Gastrocnemius medialis (tissue), 4 donors: ENCODE data around the gene PYGO2. TPM values are rescaled to one million over a fixed set of nuclear protein-coding genes. Genes with fewer than 3 reads are reported as not detected.
A peak's percentile ranks its signal among the peaks of the same experiment; 100 is the strongest.

ENCODE experiments used
- ATAC-seq, 2 donors: fragments of 150-250 bp; one replicate each; pipeline ENCODE4 v1.9.1; 2016
- DNase-seq, 2 donors: peaks; one replicate each; pipeline ENCODE4 v3.0.0-alpha.2; 2019
- H3K27ac ChIP-seq, 4 donors: fragments of 200-600 bp; sonication (generic); 1 replicate in 1 of 4; 2 replicates in 3 of 4; pipeline ENCODE4 v1.5.1; 2016 to 2018; ENCODE audit warnings: mild to moderate bottlenecking in 2 of 4, moderate library complexity in 1 of 4
- H3K27me3 ChIP-seq, 3 donors: fragments of 200-600 bp; sonication (generic) in 2 of 3; 1 replicate in 1 of 3; 2 replicates in 2 of 3; pipeline versions ENCODE4 v1.5.1 to v1.6.0; 2016 to 2019; ENCODE audit warnings: mild to moderate bottlenecking in 1 of 3, moderate library complexity in 1 of 3
- H3K36me3 ChIP-seq, 2 donors: fragments of 200-600 bp; sonication (generic) in 1 of 2; one replicate each; pipeline ENCODE4 v1.5.1; 2017 to 2018
- H3K4me1 ChIP-seq, 2 donors: fragments of 200-600 bp; sonication (generic) in 1 of 2; one replicate each; pipeline ENCODE4 v1.5.1; 2016 to 2017; ENCODE audit warnings: mild to moderate bottlenecking in 2 of 2
- H3K4me3 ChIP-seq, 4 donors: fragments of 200-600 bp; sonication (generic) in 3 of 4; 1 replicate in 1 of 4; 2 replicates in 3 of 4; pipeline ENCODE4 v1.5.1; 2016 to 2019; ENCODE audit warnings: mild to moderate bottlenecking in 2 of 4
- H3K9me3 ChIP-seq, 3 donors: fragments of 200-600 bp; sonication (generic) in 2 of 3; 1 replicate in 1 of 3; 2 replicates in 2 of 3; pipeline ENCODE4 v1.5.1; 2016 to 2019
- POLR2A ChIP-seq, 2 donors: fragments of 450-650 bp; IDR thresholded peaks; one replicate each; pipeline ENCODE4 v1.6.1; 2017; ENCODE audit warnings: antibody characterized with exemption in 2 of 2, mild to moderate bottlenecking in 2 of 2, moderate library complexity in 2 of 2
- in situ Hi-C, 4 donors: fragments of 200-750 bp; cut with MboI; loops; one replicate each; pipeline versions ENCODE4 v1.15.0 to v1.8.0; 2017; ENCODE audit warnings: low sequenced_read_pairs in 4 of 4
- intact Hi-C: fragments of 100-400 bp; cut with DNase I; formaldehyde crosslinking; loops from one replicate; pipeline ENCODE4 v1.15.1; 2023; ENCODE audit warnings: low total_unique reads
- total RNA-seq, 4 donors: library from RNA; depleted of rRNA; stranded (reverse); fragments of >200 nt; gene quantifications; one replicate each; pipeline versions ENCODE4 v1.1.0 to v1.2.3, GENCODE V29; 2016
- TF ChIP-seq, protein P1 (sequence below), 5 experiments: fragments of 450-650 bp in 3 of 5; fragments of 200-600 bp in 2 of 5; sonication (generic) in 2 of 5; IDR thresholded peaks in 4 of 5; conservative IDR thresholded peaks in 1 of 5; 1 replicate in 4 of 5; 2 replicates in 1 of 5; pipeline ENCODE4 v1.5.1; 2016 to 2019; ENCODE audit warnings: antibody characterized with exemption in 5 of 5, mild to moderate bottlenecking in 3 of 5, moderate library complexity in 3 of 5

The PYGO2 gene
- total RNA-seq, 4 donors from 2014 or later = 12.6 to 22.7 (median 17.8) TPM

DNA sequence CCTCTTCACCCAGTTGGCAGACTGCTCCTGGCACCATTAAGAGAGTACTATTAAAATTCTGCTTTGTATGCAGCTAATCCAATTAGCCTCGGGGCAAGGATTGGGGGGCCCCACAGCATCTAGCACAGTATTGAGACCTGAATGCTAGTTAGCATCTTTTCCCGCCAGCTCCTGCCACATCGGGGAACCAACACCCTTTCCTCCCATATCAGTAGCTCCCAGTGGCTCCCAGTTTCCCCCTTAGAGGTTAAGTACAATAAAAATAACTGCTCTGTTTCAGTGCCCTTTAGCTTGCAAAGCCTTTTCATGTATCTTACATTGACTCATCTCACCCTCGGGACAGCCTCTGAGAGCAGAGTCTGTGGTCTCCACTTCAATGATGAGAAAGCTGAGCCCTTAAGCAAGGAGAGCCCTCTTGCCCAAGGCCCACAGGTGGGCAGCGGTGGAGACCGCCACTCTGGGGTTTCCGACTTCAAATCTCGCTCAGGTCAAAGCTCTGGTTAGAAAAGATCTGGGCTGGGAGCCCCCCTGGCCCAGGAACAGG, 20.9 kb downstream of the PYGO2 start:
- intact Hi-C loops (no loop called here), in situ Hi-C loops (no loop called here)
- Histone ChIP-seq H3K36me3 (peaks cover 0 to 11% of the 10 kb centered on the region in 2 donors), H3K27ac (no peak overlapping the region), H3K9me3 (no peaks in the 10 kb centered on the region), H3K4me3 (no peak overlapping the region), H3K27me3 (no peaks in the 10 kb centered on the region), H3K4me1 (peaks cover 14 to 18% of the 10 kb centered on the region in 2 donors)
- ATAC-seq (no peak), DNase-seq (no peak)
- no peak for TF ChIP-seq POLR2A (IDR thresholded peaks at IDR 0.05)
- TF ChIP-seq, protein P1, sequence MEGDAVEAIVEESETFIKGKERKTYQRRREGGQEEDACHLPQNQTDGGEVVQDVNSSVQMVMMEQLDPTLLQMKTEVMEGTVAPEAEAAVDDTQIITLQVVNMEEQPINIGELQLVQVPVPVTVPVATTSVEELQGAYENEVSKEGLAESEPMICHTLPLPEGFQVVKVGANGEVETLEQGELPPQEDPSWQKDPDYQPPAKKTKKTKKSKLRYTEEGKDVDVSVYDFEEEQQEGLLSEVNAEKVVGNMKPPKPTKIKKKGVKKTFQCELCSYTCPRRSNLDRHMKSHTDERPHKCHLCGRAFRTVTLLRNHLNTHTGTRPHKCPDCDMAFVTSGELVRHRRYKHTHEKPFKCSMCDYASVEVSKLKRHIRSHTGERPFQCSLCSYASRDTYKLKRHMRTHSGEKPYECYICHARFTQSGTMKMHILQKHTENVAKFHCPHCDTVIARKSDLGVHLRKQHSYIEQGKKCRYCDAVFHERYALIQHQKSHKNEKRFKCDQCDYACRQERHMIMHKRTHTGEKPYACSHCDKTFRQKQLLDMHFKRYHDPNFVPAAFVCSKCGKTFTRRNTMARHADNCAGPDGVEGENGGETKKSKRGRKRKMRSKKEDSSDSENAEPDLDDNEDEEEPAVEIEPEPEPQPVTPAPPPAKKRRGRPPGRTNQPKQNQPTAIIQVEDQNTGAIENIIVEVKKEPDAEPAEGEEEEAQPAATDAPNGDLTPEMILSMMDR (IDR thresholded peaks at IDR 0.05 in 4 of 5, conservative IDR thresholded peaks at IDR 0.05 in 1 of 5) = no peak

DNA sequence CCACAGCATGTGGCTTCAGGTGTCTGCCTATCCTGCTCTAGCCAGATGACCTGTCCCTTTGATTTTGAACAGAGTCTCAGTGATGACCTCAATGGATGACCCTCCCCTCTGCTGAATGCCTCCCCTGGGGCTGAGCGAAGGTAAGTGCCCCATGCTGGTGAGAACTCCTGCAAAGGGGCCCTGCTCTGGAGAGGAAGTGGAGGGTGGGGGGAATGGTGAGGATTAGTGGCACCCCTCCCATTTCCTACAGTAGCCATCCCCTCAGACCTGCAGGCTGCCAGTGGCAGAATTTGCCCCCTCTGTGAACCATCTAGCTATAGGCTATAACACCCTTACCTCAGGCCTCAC, 21.4 kb downstream of the PYGO2 start:
- H3K4me3 ChIP-seq = no peak overlapping the region
- H3K4me1 ChIP-seq = peaks cover 17 to 20% of the 10 kb centered on the region in 2 donors
- peaks cover 0 to 5% of the 10 kb centered on the region in 2 donors for H3K36me3 ChIP-seq
- no peaks in the 10 kb centered on the region for H3K9me3 ChIP-seq
- no peak overlapping the region for H3K27ac ChIP-seq
- in situ Hi-C loops (no loop called here), intact Hi-C loops (no loop called here)
- DNase-seq (no peak), ATAC-seq (no peak)
- H3K27me3 ChIP-seq = no peaks in the 10 kb centered on the region
- TF ChIP-seq, protein P1 (IDR thresholded peaks at IDR 0.05 in 4 of 5, conservative IDR thresholded peaks at IDR 0.05 in 1 of 5) = no peak
- no peak for TF ChIP-seq POLR2A (IDR thresholded peaks at IDR 0.05)

DNA sequence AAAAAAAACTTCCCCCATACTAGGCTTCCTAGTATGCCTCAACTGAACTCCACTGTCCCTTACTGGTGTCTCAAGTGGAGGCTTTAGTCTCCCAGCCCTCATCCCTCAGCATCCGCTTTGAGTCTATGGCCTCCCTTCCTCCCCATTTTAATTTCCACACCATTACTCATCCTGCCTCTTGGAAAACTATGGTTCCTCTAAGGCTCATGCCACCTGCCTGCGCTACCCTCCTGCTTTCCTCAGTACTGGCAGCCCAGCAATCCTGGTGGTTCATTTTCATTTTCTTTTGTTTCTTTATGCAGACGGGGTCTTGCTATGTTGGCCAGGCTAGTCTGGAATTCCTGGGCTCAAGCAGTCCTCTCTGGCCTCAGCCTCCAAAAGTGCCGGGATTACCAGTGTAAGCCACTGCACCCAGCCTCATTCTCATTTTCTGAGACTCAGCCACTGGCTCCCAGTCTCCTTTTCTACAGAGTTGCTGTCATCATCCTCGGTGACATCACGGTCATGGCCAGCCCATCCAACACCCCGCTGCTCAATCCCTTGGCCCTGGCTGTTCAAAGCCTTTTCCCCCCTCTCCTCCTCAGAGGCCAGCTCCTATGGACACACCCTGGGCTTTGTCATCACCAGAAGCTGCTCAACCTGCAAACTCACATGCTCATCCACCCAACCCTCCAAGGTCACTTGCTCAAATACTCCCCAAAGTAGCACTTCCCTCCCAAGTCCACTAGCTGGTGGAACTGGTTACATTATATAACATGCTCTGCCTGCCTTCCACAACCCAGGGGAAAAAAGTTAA, 22.8 kb downstream of the PYGO2 start:
- no peaks in the 10 kb centered on the region for H3K27me3 ChIP-seq
- no peak overlapping the region for H3K4me3 ChIP-seq
- DNase-seq = no peak
- intact Hi-C loops (no loop called here), in situ Hi-C loops (no loop called here)
- H3K27ac ChIP-seq = peak overlapping the region; percentile 93 to 99 (median 98)
- no peaks in the 10 kb centered on the region for H3K36me3 ChIP-seq
- no peaks in the 10 kb centered on the region for H3K9me3 ChIP-seq
- H3K4me1 ChIP-seq = peaks cover 11 to 17% of the 10 kb centered on the region in 2 donors
- TF ChIP-seq, protein P1 (IDR thresholded peaks at IDR 0.05 in 4 of 5, conservative IDR thresholded peaks at IDR 0.05 in 1 of 5) = no peak
- TF ChIP-seq POLR2A (IDR thresholded peaks at IDR 0.05) = no peak
- no peak for ATAC-seq

DNA sequence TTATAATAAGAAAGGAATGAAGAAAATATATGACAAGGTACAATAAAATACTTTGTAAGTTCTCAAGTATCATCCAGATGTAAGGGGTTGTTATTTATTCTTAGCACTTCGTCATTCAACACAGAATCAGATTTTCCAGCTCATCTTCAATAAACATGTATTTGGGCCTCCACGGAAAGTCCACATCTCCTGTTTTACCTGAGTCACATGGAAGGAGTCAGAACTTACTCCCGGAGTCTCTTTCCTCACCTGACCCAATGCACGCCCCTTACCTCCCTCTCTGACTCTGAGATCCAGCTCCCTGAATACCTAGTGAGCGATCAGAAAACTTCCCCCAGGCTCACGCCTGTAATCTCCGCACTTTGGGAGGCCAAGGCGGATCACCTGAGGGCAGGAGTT, 23.6 kb downstream of the PYGO2 start:
- Histone ChIP-seq H3K9me3 (no peaks in the 10 kb centered on the region), H3K27me3 (no peaks in the 10 kb centered on the region), H3K36me3 (no peaks in the 10 kb centered on the region), H3K4me3 (peak overlapping the region in 2 of 4 donors; percentile 88 to 97), H3K4me1 (peaks cover 11 to 15% of the 10 kb centered on the region in 2 donors), H3K27ac (peak overlapping the region; percentile 93 to 99 (median 98))
- no peak for DNase-seq
- intact Hi-C loops (loop anchor here (1.0 to 2.0 kb wide), 4 partner anchors 18 to 379 kb away; partner anchors contain the start of genes KCNN3, PBXIP1 and UBE2Q1), in situ Hi-C loops (no loop called here)
- no peak for TF ChIP-seq POLR2A (IDR thresholded peaks at IDR 0.05)
- TF ChIP-seq, protein P1 (IDR thresholded peaks at IDR 0.05 in 4 of 5, conservative IDR thresholded peaks at IDR 0.05 in 1 of 5) = no peak
- ATAC-seq = no peak
